GM18870 (cell line): ENCODE results near the gene DUSP14.

Experiments
- ATAC-seq: cut with Tn5 transposase; IDR thresholded peaks from one replicate; pipeline ENCODE4 v1.9.1; 2021; ENCODE audit warnings: moderate library complexity; ENCODE audit not compliant: unreplicated experiment

DUSP14 gene

GRCh38 chr17:37512442-37513068 lies 22.9 kb downstream of the DUSP14 start:
- no peak for ATAC-seq

GRCh38 chr17:37513711-37514110 lies 24.0 kb downstream of the DUSP14 start:
- ATAC-seq = no peak

DNA sequence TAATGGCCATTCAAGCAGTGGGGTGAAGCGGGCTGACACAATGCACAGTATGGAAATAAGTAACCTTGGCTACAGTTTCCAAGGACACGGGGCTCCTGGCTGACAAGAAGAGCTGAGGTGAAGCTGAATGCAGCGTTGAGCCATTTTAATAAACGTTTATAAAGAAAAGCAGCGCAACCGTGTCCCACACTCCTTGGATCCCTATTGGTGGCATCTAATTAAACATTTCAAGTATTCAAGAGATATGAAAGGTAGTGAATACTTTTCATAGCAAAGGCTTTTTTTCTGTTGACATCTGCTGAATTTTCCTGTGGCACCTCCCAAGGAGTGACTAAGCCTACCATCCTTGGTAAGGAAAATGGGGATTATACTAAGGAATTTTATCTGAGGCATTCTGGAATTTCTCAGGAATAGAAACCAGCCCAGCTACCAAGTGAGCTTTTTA lies 26.5 kb downstream of the DUSP14 start:
- no peak for ATAC-seq

DNA sequence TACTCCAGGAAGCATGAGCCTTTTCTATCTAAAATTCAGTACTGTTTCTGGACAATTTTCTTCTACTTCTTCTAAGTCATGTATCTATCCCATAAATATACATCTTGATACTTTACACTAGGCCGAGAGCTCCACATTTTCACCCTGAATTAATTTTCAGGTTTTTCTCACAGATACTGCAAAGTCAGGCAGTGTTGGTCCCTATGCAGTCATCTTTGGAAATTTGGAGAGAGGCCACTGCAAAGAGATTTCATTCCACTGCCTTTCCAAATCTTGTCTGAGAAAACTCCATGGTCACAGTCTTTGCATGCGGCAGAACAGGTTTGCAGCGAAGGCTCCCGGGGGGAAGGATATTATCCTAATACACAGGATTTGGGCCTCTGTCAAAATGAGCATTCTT lies 28.2 kb downstream of the DUSP14 start:
- no peak for ATAC-seq

DNA sequence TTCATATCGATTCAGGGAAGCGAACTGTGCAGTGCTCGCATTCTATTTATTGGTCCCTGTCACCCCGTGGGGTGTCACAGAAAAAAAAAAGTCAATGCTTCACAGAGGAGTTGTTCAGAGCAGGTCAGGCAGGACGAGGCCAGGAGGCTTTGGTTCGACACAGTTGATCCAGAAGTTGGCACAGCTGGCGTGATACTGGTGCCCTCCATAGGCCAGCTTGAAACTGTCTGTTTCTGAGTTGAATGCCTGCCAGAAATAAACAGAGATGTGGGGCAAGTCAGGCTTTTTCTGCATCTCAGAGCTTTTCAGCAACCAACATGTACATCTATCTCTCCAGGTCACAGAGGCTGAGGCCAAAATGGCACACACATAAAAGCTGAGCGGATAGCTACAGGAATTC lies 29.1 kb downstream of the DUSP14 start:
- no peak for ATAC-seq

- no peak for ATAC-seq
These were observed 29.7 kb downstream of the DUSP14 start for GRCh38 chr17:37519251-37519985.

GRCh38 chr17:37520174-37520573 lies 30.5 kb downstream of the DUSP14 start:
- ATAC-seq = no peak

DNA sequence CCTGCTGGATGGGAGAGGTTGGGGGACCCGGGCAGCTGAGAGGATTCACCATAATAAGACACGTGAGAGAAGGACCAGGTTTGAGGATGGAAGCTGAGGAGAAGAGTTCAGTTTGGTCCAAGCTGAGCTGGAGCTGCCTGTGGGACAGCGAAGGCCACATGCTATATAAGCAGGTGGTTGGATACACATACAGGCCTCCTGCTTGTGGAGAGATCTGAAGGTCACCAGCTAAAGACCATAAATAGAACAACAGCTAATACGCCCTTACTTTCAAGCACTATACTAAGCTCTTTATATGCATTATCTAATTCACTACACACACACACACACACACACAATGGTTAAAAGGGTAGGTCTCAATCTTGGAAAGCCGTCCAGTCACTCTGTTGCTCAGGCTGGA lies 32.1 kb downstream of the DUSP14 start:
- no peak for ATAC-seq

GRCh38 chr17:37523715-37524219 lies 34.1 kb downstream of the DUSP14 start:
- no peak for ATAC-seq

DNA sequence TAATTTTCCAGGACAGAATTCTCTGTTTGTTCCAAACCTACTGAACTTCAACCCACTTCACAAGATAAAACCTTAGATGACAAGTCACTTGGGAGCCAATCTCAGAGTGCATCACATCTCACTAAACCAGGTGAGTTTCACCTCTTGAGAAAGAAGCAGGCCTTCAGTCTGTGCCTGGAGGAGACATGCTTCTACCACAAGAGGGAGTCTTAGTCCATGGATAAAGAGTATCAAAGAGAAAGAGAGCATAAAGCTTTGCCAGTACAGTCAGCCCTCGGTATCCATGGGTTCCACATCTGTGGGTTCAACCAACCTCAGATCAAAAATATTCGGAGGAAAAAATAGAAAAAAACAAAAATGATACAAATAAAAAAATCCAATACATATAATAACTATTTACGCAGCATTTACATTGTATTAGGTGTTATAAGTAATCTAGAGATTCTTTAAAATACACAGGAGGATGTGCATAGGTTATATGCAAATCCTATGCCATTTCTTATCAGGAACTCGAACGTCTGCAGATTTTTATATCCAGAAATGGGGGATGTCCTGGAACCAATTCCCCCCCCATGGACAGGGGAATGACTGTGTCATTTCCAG lies 37.7 kb downstream of the DUSP14 start:
- no peak for ATAC-seq

GRCh38 chr17:37530420-37530819 lies 40.7 kb downstream of the DUSP14 start:
- ATAC-seq = no peak

GRCh38 chr17:37532756-37533155 lies 43.1 kb downstream of the DUSP14 start:
- no peak for ATAC-seq

DNA sequence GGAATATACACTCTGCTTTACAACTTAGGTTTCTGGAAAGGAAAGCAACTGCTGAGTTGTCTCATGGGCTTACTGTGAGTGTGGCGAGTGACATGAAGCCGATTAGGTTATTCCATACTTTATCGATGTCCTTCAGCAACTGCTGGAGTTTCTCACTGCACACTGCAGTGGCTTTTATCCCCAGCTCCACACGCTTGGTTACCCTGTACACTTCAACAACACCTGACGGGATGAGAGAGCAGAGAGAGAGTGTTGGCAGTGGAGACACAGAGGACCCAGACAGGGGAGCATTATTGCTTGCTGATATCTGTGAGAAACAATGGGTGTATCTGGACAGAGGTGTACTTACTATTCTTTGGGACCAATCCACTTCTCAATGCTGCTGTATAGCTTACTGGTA lies 46.2 kb downstream of the DUSP14 start:
- ATAC-seq = no peak

GRCh38 chr17:37538981-37539659 lies 49.4 kb downstream of the DUSP14 start:
- no peak for ATAC-seq

- ATAC-seq = no peak
These were observed 52.4 kb downstream of the DUSP14 start for GRCh38 chr17:37541880-37542660.

DNA sequence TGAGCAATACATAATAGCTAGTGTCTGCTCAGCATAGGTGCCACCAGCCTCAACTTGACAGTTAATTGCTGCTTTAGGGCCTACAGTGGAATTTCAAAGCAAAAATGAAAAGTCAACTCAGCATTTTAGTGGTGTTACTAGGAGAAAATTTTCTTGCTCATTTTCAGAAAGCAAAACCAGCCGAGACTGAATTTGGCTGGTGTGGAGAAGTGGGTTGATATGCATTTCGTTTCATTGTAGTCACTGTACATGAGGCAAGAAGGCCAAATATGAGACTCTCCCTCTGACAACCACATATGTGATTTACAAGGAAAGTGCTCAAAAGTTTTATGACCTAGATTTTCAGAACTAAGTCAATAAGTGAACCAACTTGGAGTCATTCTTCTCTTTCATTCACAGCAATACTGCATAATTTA lies 54.0 kb downstream of the DUSP14 start:
- ATAC-seq = no peak

DNA sequence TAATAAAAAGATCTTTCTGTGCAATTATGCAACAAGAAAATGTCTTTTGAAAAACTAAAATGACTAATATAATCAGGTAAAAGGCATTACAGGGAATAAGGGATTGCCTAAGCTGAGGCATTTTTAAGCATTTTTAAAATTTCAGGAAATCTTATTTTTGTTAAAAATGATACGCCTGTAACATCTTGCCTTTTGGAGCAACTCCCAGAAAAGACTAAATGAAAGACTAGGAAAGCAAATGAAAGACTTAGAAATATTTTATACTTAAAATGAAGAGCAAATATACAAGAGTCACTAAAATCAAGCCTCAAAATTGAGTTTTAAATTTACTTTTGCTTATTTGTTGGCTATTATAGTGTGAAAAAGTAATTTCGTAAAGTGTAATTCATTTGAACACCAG lies 55.8 kb downstream of the DUSP14 start:
- ATAC-seq = no peak

DNA sequence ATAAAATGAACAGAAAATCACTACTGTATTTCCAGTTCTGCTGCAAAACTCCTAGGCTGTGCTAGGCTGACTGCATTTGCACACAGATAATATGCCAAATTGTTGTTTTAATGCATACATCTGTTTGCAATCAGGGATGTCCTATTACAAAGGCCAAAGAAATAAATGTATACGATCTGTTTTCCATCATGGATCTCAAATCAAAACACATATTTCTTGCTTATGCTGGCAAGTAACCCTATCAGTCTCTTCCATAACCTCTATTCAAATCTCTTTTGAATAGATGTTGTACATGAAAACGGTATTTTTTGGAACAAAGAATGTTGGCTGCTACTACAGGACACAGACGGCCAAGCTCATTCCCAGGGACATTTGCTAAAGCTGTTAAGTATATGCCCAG lies 56.6 kb downstream of the DUSP14 start:
- no peak for ATAC-seq

DNA sequence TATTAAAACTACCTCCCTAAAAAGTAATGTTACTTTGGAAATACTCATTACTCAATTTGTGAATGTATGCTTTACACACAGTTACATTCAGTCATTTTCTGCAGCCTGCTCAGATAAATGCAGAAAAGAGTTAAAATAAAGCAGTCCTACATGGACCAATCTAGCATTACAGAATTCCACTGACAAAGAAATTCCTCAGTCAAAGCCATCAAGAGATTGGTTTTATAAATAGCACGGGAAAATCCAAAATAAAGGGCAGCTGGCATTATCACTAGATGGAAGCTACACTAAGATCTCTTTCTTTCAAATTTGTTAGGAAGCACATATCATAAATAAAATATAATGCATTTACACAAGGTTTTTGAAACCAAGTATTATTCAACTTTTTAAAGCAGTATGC lies 58.3 kb downstream of the DUSP14 start:
- no peak for ATAC-seq

- ATAC-seq = no peak
These were observed 62.1 kb downstream of the DUSP14 start for GRCh38 chr17:37551788-37552187.
